ENCODE results near the gene ATRIP. TPM values are rescaled to one million over a fixed set of nuclear protein-coding genes. Genes with fewer than 3 reads are reported as not detected.
A peak's percentile ranks its signal among the peaks of the same experiment; 100 is the strongest.
"Not testable (repeated sequence)": the region's sequence is repeated elsewhere in the genome, so short reads cannot be mapped to it uniquely, and the experiment has no call there.

The ATRIP gene
- total RNA-seq = 11.5 TPM
- polyA plus RNA-seq = 10 to 100 TPM in 3 of 4 donors, 1 to 10 TPM in 1; 9.6 to 14.7 (median 13.3) TPM

DNA sequence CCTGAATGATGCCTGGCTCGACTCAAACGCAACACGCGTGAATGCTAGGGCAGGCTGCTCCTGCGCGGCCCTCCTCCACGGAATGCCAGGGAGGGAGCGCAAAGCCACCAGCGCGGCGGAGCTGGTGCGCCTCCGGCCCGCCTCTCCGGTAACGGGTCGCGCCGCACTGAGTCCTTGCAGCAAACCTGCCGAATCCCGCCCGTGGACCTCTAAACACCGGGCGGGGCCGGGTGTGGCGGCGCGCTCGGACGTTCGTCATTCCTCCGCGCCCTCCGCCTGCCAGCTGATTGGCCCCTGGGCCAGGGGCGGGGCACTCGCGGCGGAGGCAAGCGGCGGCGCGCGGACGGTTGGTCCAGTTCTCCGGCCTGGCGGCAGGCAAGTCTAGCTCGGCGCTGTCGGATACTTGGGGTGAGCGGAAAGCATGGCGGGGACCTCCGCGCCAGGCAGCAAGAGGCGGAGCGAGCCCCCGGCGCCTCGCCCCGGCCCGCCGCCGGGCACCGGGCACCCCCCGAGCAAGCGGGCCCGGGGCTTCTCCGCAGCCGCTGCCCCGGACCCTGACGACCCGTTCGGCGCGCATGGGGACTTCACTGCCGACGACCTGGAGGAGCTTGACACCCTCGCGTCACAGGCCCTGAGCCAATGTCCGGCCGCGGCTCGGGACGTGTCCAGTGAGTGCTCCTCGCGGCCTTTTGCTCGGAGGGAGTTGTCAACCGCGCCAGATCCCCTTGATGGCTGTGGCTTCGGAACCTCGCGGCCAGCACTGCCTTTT lies at the start of gene ATRIP:
Gene ATRIP, plus strand, starts transcription at position 313 of the 769 bp plus-strand sequence. Its CDS starts 109 bp downstream, at position 422.
- peak within 1 kb of the TSS; percentile 90 to 96 (median 92) for H3K27ac Mint-ChIP-seq
- peaks cover 11 to 46% (median 34%) of the 10 kb centered on the region in 4 donors for H3K4me1 Mint-ChIP-seq
- H3K36me3 Mint-ChIP-seq = peaks cover 7% of the 10 kb centered on the region
- H3K9me3 Mint-ChIP-seq = no peaks in the 10 kb centered on the region
- peak; percentile 84 to 87 (median 85) for DNase-seq
- peak; percentile 96 to 97 for ATAC-seq (ENCODE audit: low read depth in 2 of 2)
- peak within 1 kb of the TSS; percentile 87 to 98 (median 93) for H3K4me3 Mint-ChIP-seq
- peak within 1 kb of the TSS; percentile 76 for H3K27ac ChIP-seq (ENCODE audit: insufficient read depth, low read length, poor library complexity, severe bottlenecking)
- peaks cover 30% of the 10 kb centered on the region for H3K4me1 ChIP-seq (ENCODE audit: control insufficient read depth, insufficient read depth, low read length, poor library complexity, severe bottlenecking)
- peaks cover 21% of the 10 kb centered on the region for H3K36me3 ChIP-seq (ENCODE audit: control insufficient read depth, insufficient read depth, low read length)
- no peaks in the 10 kb centered on the region for H3K9me3 ChIP-seq (ENCODE audit: control insufficient read depth in 2 of 2, low read length in 2 of 2)
- peak within 1 kb of the TSS; percentile 82 for H3K4me3 ChIP-seq (ENCODE audit: low read depth, low read length)
- no peaks in the 10 kb centered on the region for H3K27me3 ChIP-seq (ENCODE audit: control insufficient read depth, insufficient read depth, low read length)
- H3K27me3 Mint-ChIP-seq = peaks cover 4% of the 10 kb centered on the region

DNA sequence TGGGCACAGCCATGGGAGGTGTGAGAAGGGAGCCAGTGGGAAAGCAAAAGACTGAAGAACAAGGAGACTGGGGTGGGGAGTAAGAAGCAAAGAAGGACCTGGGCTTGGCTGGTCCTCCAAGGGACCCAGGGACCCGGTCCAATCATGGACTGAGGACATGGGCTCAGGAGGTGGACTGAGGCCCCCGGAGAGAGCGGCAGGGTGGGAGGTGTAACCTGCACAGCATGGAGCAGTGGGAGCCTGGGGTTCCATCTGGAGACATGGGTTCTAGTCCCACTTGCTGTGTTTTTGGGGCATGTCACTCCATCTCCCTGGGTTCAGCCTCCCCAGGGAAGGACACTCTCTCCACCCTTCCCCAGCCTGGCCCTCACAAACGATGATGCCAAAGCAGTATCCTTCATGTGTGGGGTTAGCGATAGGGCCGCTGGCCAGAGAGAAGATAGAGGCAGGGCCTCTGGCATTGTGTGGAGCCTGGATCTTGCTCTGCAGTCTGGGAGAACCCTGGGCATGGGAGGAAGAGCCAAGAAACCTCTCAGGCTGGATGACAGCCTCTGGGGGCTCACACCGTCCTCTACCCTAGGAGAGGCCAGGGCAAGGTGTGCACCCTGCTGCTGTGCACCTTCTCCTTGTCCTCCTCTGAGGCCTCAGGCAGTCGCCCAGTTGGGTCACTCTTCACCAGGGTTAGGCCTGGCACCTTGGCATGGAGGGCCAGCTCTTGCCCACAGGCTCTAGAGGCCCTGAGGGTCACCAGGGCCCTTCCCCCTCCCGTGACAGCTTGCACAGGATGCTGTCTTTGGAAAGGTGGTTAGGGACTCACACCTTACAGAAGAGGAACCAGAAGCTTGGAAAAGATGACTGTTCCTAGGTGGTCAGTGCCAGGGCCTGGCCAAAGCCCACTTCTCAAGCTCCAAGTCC lies 48.5 kb upstream of the ATRIP start:
- Mint-ChIP-seq H3K4me3 (no peak overlapping the region), H3K9me3 (peaks cover 0 to 1% (median 0%) of the 10 kb centered on the region in 7 donors), H3K27me3 (peaks cover 21% of the 10 kb centered on the region)

DNA sequence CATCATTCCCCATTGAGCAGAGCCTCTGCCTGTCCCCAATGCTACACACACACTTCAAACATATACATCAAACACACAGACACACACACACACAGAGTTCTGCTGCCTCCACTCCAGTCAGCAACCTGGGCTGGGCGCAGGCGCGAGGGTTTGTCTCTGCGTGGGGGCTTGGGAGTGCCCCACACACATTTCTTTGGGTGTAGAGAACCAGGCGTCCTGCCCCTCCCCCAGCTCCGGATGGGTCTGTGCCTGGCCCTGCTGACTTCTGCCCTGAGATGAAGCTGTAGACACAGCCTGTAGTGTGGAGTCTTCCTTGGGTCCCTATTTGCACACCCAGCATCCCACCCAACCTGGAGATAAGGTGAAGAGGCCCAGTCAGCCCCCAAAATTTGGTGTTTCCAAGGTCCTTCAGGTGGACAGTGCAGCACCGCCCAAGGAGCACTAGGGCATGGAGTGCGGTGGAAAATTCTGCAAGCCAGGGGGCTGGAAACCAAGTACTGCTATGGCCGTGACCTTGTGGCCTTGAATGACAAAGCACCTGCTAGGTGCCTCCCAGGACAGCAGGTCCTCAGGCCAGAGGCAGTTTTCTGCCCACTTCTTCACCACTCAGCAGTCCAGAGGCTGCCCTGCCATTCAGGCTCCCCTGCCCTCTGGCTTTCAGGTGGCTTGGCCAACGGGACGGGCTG lies 47.7 kb upstream of the ATRIP start:
- no peak overlapping the region for H3K27ac Mint-ChIP-seq
- no peak overlapping the region for H3K4me3 Mint-ChIP-seq
- no peak overlapping the region for H3K27ac ChIP-seq (ENCODE audit: insufficient read depth, low read length, poor library complexity, severe bottlenecking)
- ATAC-seq (ENCODE audit: low read depth in 2 of 2) (no peak), DNase-seq (no peak)
- peaks cover 3% of the 10 kb centered on the region for H3K27me3 ChIP-seq (ENCODE audit: control insufficient read depth, insufficient read depth, low read length)
- peaks cover 21% of the 10 kb centered on the region for H3K27me3 Mint-ChIP-seq
- peaks cover 0 to 1% (median 0%) of the 10 kb centered on the region in 7 donors for H3K9me3 Mint-ChIP-seq
- no peaks in the 10 kb centered on the region for H3K4me1 ChIP-seq (ENCODE audit: control insufficient read depth, insufficient read depth, low read length, poor library complexity, severe bottlenecking)
- H3K4me3 ChIP-seq (ENCODE audit: low read depth, low read length) = no peak overlapping the region
- no peaks in the 10 kb centered on the region for H3K9me3 ChIP-seq (ENCODE audit: control insufficient read depth in 2 of 2, low read length in 2 of 2)
- H3K36me3 ChIP-seq (ENCODE audit: control insufficient read depth, insufficient read depth, low read length) = no peaks in the 10 kb centered on the region
- H3K4me1 Mint-ChIP-seq = peaks cover 0 to 4% (median 0%) of the 10 kb centered on the region in 4 donors
- no peaks in the 10 kb centered on the region for H3K36me3 Mint-ChIP-seq

More for the DNA sequence above, 48.5 kb upstream of the ATRIP start:
- Mint-ChIP-seq H3K4me1 (peaks cover 0 to 4% (median 0%) of the 10 kb centered on the region in 4 donors), H3K36me3 (no peaks in the 10 kb centered on the region), H3K27ac (peak overlapping the region in 1 of 3 donors; percentile 46)
- Histone ChIP-seq H3K9me3 (ENCODE audit: control insufficient read depth in 2 of 2, low read length in 2 of 2) (no peaks in the 10 kb centered on the region), H3K27me3 (ENCODE audit: control insufficient read depth, insufficient read depth, low read length) (peaks cover 3% of the 10 kb centered on the region), H3K4me1 (ENCODE audit: control insufficient read depth, insufficient read depth, low read length, poor library complexity, severe bottlenecking) (no peaks in the 10 kb centered on the region), H3K4me3 (ENCODE audit: low read depth, low read length) (no peak overlapping the region), H3K36me3 (ENCODE audit: control insufficient read depth, insufficient read depth, low read length) (no peaks in the 10 kb centered on the region), H3K27ac (ENCODE audit: insufficient read depth, low read length, poor library complexity, severe bottlenecking) (no peak overlapping the region)
- DNase-seq = no peak
- no peak for ATAC-seq (ENCODE audit: low read depth in 2 of 2)

DNA sequence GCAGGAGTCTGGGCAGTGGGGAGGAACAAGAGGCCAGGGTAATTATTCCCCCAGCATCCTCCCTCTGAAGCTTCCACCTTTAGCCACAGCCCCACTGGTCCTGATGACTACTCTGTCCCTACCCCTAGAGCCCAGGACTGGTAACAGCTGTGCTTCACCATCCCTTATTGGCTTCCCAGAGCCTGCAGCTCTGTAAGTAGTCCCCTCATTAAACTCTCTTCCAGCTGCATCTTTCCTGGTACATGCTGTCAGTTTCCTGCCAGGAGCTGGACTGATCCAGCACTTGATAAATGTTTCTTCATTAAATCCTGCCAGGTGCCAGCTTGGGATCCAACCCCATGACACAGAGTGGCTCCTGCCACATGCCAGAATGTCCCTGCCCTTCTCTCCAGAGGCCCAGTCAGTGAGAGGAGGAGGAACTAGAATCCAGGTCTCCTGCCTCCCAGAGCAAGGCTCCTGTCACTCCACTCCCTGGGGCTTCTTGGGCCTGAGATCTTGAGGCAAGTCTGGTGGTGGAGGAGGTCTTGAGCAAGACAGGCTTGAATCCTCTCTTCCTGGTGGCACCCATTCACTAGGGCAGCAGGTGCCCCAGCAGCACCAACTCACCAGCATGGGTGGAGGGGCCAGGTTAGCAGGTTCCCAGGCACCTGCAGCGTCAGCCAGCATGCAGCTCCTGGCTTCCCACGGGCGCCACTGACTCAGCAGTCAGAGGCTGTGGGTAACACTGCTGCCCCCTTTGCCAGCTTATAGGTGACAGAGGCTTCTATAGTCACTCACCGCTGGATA lies 47.0 kb upstream of the ATRIP start:
- no peak for DNase-seq
- H3K36me3 Mint-ChIP-seq = no peaks in the 10 kb centered on the region

DNA sequence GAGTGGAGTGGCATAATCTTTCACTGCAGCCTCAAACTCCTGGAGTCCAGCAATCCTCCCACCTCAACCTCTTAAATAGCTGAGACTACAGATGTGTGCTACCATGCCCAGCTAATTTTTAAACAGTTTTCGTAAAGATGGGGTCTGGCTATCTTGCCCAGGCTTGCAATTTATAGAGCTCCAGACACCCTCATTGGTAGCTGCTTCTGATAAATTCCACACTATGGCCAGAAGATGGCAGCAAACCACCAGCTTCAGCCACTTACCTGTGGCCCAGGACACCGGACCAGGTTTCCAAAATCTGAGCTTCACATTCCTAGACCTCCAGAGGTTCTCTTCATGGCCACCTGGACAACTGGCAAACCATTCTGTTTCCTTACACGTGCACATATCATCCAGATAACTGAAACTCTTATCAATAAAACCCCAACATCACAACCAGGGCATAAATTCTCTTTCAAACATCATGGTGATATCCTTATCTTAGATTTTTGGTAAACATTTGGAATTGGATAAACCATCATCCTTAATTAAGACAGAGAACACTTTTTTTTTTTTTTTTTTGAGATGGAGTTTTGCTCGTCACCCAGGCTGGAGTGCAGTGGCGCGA lies 45.6 kb upstream of the ATRIP start:
- Mint-ChIP-seq H3K36me3 (no peaks in the 10 kb centered on the region), H3K4me3 (no peak overlapping the region), H3K27me3 (peaks cover 19% of the 10 kb centered on the region), H3K4me1 (peaks cover 0 to 4% (median 0%) of the 10 kb centered on the region in 4 donors), H3K27ac (no peak overlapping the region), H3K9me3 (peaks cover 0 to 1% (median 0%) of the 10 kb centered on the region in 7 donors)
- no peak overlapping the region for H3K4me3 ChIP-seq (ENCODE audit: low read depth, low read length)
- H3K27ac ChIP-seq (ENCODE audit: insufficient read depth, low read length, poor library complexity, severe bottlenecking) = no peak overlapping the region
- ATAC-seq (ENCODE audit: low read depth in 2 of 2) (peak; percentile 62 to 65), DNase-seq (peak; percentile 64 to 76 (median 72))
- H3K27me3 ChIP-seq (ENCODE audit: control insufficient read depth, insufficient read depth, low read length) = no peaks in the 10 kb centered on the region
- H3K4me1 ChIP-seq (ENCODE audit: control insufficient read depth, insufficient read depth, low read length, poor library complexity, severe bottlenecking) = no peaks in the 10 kb centered on the region
- H3K9me3 ChIP-seq (ENCODE audit: control insufficient read depth in 2 of 2, low read length in 2 of 2) = no peaks in the 10 kb centered on the region
- no peaks in the 10 kb centered on the region for H3K36me3 ChIP-seq (ENCODE audit: control insufficient read depth, insufficient read depth, low read length)

More for the DNA sequence above, 47.0 kb upstream of the ATRIP start:
- Histone ChIP-seq H3K27ac (ENCODE audit: insufficient read depth, low read length, poor library complexity, severe bottlenecking) (no peak overlapping the region), H3K36me3 (ENCODE audit: control insufficient read depth, insufficient read depth, low read length) (no peaks in the 10 kb centered on the region), H3K4me3 (ENCODE audit: low read depth, low read length) (no peak overlapping the region), H3K4me1 (ENCODE audit: control insufficient read depth, insufficient read depth, low read length, poor library complexity, severe bottlenecking) (no peaks in the 10 kb centered on the region), H3K9me3 (ENCODE audit: control insufficient read depth in 2 of 2, low read length in 2 of 2) (no peaks in the 10 kb centered on the region), H3K27me3 (ENCODE audit: control insufficient read depth, insufficient read depth, low read length) (peaks cover 3% of the 10 kb centered on the region)
- H3K27ac Mint-ChIP-seq = no peak overlapping the region
- peaks cover 0 to 1% (median 0%) of the 10 kb centered on the region in 7 donors for H3K9me3 Mint-ChIP-seq
- H3K27me3 Mint-ChIP-seq = peaks cover 21% of the 10 kb centered on the region
- H3K4me1 Mint-ChIP-seq = peaks cover 0 to 4% (median 0%) of the 10 kb centered on the region in 4 donors
- H3K4me3 Mint-ChIP-seq = no peak overlapping the region
- ATAC-seq (ENCODE audit: low read depth in 2 of 2) = no peak

DNA sequence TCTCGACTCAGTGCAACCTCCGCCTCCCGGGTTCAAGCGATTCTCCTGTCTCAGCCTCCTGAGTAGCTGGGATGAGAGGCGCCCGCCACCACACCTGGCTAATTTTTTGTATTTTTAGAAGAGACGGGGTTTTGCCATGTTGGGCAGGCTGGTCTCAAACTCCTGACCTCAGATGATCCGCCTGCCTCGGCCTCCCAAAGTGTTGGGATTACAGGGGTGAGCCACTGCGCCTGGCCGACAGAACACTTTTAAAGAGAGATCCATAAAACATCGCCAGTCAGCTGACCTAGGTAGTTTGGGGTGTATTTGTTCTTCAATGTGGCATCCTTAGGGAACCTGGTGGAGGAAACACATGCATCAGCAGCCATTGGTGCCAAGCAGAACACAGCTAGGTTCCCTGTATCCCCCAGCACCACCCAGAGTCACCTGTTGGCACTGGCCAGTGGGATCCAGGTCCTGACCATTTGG lies 45.1 kb upstream of the ATRIP start:
- H3K27ac Mint-ChIP-seq = not testable (repeated sequence)

More for the DNA sequence above, 45.1 kb upstream of the ATRIP start:
- H3K27me3 Mint-ChIP-seq = peaks cover 16% of the 10 kb centered on the region
- not testable (repeated sequence) for H3K4me3 ChIP-seq (ENCODE audit: low read depth, low read length); H3K27me3 ChIP-seq (ENCODE audit: control insufficient read depth, insufficient read depth, low read length); H3K4me1 ChIP-seq (ENCODE audit: control insufficient read depth, insufficient read depth, low read length, poor library complexity, severe bottlenecking); H3K36me3 Mint-ChIP-seq; H3K4me3 Mint-ChIP-seq; H3K9me3 Mint-ChIP-seq; ATAC-seq (ENCODE audit: low read depth in 2 of 2); DNase-seq; H3K27ac ChIP-seq (ENCODE audit: insufficient read depth, low read length, poor library complexity, severe bottlenecking); H3K4me1 Mint-ChIP-seq; H3K9me3 ChIP-seq (ENCODE audit: control insufficient read depth in 2 of 2, low read length in 2 of 2); H3K36me3 ChIP-seq (ENCODE audit: control insufficient read depth, insufficient read depth, low read length)
